IgD-negative memory B cell (primary cell): ENCODE measurements around the gene PSMD14. TPM values are rescaled to one million over a fixed set of nuclear protein-coding genes. Genes with fewer than 3 reads are reported as not detected.
"Not testable (repeated sequence)": the region's sequence is repeated elsewhere in the genome, so short reads cannot be mapped to it uniquely, and the experiment has no call there.

Experiments
- H3K27ac Mint-ChIP-seq, 3 donors: one replicate each; pipeline ENCODE4 v1.8.0; 2020 to 2022; ENCODE audit warnings: mild to moderate bottlenecking in 3 of 3, mixed read lengths in 3 of 3, moderate library complexity in 1 of 3
- H3K27me3 Mint-ChIP-seq: one replicate; pipeline ENCODE4 v1.8.0; 2021; ENCODE audit warnings: mixed read lengths
- H3K36me3 Mint-ChIP-seq: one replicate; pipeline ENCODE4 v1.8.0; 2020; ENCODE audit warnings: mild to moderate bottlenecking, mixed read lengths
- H3K4me1 Mint-ChIP-seq, 3 donors: one replicate each; pipeline ENCODE4 v1.8.0; 2020 to 2022; ENCODE audit warnings: mixed read lengths in 3 of 3, mild to moderate bottlenecking in 1 of 3
- H3K4me3 Mint-ChIP-seq, 4 donors: one replicate each; pipeline ENCODE4 v1.8.0; 2020 to 2022; ENCODE audit warnings: mild to moderate bottlenecking in 4 of 4, mixed read lengths in 4 of 4, moderate library complexity in 3 of 4
- H3K9me3 Mint-ChIP-seq, 3 donors: one replicate each; pipeline ENCODE4 v1.8.0; 2020 to 2021; ENCODE audit warnings: mixed read lengths in 3 of 3, mild to moderate bottlenecking in 1 of 3
- polyA plus RNA-seq: library from polyadenylated mRNA; unstranded; fragments of 300-500 nt; fragmentation: Illumina TruSeq; gene quantifications from one replicate; pipeline ENCODE4 v1.2.3, GENCODE V29; 2021

PSMD14 gene
- polyA plus RNA-seq, 1 donor from 2014 or later = 41.1 TPM

- Mint-ChIP-seq H3K4me1 (peaks cover 10 to 24% (median 21%) of the 10 kb centered on the region in 3 donors), H3K27ac (no peak overlapping the region), H3K9me3 (no peaks in the 10 kb centered on the region), H3K36me3 (peaks cover 7% of the 10 kb centered on the region), H3K27me3 (no peaks in the 10 kb centered on the region), H3K4me3 (no peak overlapping the region)
These were observed 7.2 kb downstream of the PSMD14 start for GRCh38 chr2:161315380-161315779.

DNA sequence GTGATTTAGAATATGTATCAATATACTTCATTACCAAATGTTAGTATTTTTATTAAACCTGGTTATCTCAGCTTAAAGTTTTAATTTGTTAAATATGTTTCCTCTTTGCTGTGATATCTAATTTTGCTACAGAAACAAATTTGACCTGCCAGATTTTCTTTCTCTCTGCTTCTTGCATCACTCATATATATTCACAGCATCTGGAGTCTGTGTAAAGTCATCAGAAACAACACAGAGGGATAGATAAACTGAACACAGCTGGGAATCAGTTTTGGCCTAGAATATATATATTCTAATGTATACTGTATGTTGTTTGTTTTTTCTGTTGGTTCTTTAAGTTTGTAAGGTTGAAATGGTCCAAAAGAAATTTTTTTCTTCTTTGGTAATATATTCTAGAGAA, 8.5 kb downstream of the PSMD14 start:
- no peaks in the 10 kb centered on the region for H3K9me3 Mint-ChIP-seq
- peaks cover 7% of the 10 kb centered on the region for H3K36me3 Mint-ChIP-seq
- no peaks in the 10 kb centered on the region for H3K27me3 Mint-ChIP-seq
- H3K27ac Mint-ChIP-seq = no peak overlapping the region
- H3K4me1 Mint-ChIP-seq = peaks cover 10 to 21% (median 20%) of the 10 kb centered on the region in 3 donors
- H3K4me3 Mint-ChIP-seq = no peak overlapping the region

DNA sequence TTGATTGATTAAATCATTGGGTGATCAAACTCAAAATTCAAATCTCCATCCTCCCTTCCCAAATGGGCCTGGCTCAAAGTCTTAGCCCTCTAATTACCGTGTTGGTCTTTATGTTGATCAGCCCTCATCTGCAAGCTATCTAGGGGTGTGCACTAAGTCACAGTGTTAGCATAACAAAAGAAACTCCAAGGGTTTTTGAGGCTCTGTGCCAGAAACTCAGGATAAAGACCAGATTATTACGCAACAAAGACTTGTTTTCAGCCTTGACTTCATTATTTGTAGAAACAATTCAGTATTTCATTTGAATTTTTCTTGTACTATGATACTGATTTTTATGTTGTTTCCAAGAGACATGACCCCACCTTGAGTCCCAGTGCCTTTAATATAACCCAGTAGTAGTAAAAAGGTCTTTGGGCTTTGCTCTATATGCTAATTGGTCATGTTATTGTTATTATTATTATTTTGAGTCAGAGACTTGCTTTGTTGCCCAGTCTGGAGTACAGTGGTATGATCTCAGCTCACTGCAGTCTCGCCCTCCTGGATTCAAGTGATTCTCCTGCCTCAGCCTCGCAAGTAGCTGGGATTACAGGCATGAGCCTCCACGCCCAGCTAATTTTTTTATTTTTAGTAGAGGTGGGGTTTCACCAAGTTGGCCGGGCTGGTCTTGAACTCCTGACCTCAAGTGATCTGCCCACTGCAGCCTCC, 13.9 kb downstream of the PSMD14 start:
- Mint-ChIP-seq H3K4me1 (peaks cover 1 to 8% (median 3%) of the 10 kb centered on the region in 3 donors), H3K9me3 (no peaks in the 10 kb centered on the region), H3K27me3 (no peaks in the 10 kb centered on the region), H3K4me3 (no peak overlapping the region), H3K27ac (no peak overlapping the region), H3K36me3 (peaks cover 8% of the 10 kb centered on the region)

DNA sequence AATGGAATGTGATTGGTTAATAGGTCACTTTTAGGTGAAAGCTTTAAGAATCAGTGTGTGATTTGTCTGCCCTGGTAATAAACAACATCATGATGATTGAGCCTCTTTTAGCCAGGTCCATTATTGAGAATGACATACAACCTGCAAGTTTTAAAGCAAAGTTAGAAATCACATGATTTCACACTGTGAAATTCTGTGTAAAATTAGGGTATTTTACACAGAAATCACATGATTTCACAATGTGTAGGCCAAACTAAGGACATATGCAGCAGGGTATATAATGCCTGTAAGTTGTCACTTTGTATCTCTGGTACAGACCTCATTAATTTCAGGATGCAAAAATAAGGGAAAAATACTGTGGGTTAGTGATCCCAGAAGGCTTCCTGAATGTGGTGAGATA, 16.7 kb downstream of the PSMD14 start:
- Mint-ChIP-seq H3K27me3 (no peaks in the 10 kb centered on the region), H3K4me3 (no peak overlapping the region), H3K4me1 (peaks cover 1 to 4% (median 4%) of the 10 kb centered on the region in 3 donors), H3K36me3 (peaks cover 7% of the 10 kb centered on the region), H3K9me3 (no peaks in the 10 kb centered on the region), H3K27ac (no peak overlapping the region)

GRCh38 chr2:161327582-161327981, 19.4 kb downstream of the PSMD14 start:
- Mint-ChIP-seq H3K36me3 (peaks cover 5% of the 10 kb centered on the region), H3K27me3 (no peaks in the 10 kb centered on the region), H3K4me3 (no peak overlapping the region), H3K4me1 (peaks cover 0 to 4% (median 4%) of the 10 kb centered on the region in 3 donors), H3K27ac (no peak overlapping the region), H3K9me3 (no peaks in the 10 kb centered on the region)

DNA sequence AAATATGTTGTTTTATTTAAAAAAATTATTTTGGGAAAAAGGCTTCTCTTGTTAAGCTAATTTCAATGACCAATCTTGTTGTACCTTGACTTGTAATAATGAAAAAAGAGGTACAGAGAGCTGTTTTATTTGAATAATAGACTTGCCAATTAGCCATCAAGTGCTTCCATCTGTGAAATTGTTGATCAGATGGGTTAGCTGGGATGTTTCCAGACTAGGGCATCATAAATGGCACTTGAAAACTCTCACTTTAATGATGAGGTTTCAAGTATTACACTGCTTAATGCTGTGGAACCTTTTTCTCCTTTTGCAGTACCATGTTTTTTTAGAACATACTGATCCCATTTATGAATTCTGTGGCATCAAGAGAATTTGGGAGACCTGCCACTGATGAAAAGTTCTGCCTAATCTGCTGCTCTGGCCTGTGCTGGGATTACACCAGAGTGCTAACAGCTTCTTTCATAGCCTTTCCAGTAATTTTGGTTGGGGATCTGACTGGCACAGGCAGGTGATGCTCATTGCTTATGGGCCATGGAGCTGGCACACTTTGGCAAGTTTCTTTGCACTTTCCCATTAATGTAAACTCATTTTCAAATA, 24.2 kb downstream of the PSMD14 start:
- H3K27ac Mint-ChIP-seq = peak overlapping the region in 1 of 3 donors; percentile 67
- H3K9me3 Mint-ChIP-seq = no peaks in the 10 kb centered on the region
- no peaks in the 10 kb centered on the region for H3K27me3 Mint-ChIP-seq
- H3K4me3 Mint-ChIP-seq = no peak overlapping the region
- peaks cover 8% of the 10 kb centered on the region for H3K36me3 Mint-ChIP-seq
- peaks cover 0 to 3% (median 2%) of the 10 kb centered on the region in 3 donors for H3K4me1 Mint-ChIP-seq

GRCh38 chr2:161335626-161336025, 27.4 kb downstream of the PSMD14 start:
- no peak overlapping the region for H3K27ac Mint-ChIP-seq
- H3K4me3 Mint-ChIP-seq = no peak overlapping the region
- peaks cover 6 to 8% (median 7%) of the 10 kb centered on the region in 3 donors for H3K4me1 Mint-ChIP-seq
- H3K36me3 Mint-ChIP-seq = peaks cover 8% of the 10 kb centered on the region
- H3K9me3 Mint-ChIP-seq = peaks cover 0 to 5% (median 0%) of the 10 kb centered on the region in 3 donors
- H3K27me3 Mint-ChIP-seq = no peaks in the 10 kb centered on the region

DNA sequence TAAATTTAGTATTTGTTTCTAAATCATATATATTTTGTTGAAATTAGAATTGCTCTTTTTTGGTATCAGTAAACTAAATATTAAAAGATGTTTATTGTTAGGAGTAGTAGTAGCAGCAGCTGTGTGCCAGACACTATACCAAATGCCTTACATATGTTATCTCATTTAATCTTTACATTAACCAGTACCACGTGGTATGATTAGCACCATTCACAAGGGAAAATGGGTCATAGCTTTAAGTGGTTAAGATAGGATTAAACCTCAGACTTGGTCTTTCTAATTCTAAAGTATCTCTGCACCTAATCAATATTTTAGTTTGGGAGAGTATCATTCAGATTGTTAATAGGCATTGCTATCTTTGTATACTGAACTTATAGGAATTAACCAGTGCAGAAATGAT, 29.0 kb downstream of the PSMD14 start:
- Mint-ChIP-seq H3K36me3 (peaks cover 13% of the 10 kb centered on the region), H3K27ac (no peak overlapping the region), H3K4me3 (no peak overlapping the region), H3K4me1 (peaks cover 7 to 11% (median 7%) of the 10 kb centered on the region in 3 donors), H3K9me3 (peaks cover 0 to 5% (median 0%) of the 10 kb centered on the region in 3 donors), H3K27me3 (no peaks in the 10 kb centered on the region)

- Mint-ChIP-seq H3K9me3 (peaks cover 0 to 12% (median 6%) of the 10 kb centered on the region in 3 donors), H3K4me1 (peaks cover 8 to 12% (median 9%) of the 10 kb centered on the region in 3 donors), H3K36me3 (peaks cover 17% of the 10 kb centered on the region)
- H3K27ac Mint-ChIP-seq, H3K27me3 Mint-ChIP-seq, H3K4me3 Mint-ChIP-seq: not testable (repeated sequence)
These were observed 31.3 kb downstream of the PSMD14 start for GRCh38 chr2:161339532-161339931.

GRCh38 chr2:161340930-161341413, 32.7 kb downstream of the PSMD14 start:
- H3K27me3 Mint-ChIP-seq, H3K27ac Mint-ChIP-seq, H3K4me3 Mint-ChIP-seq: not testable (repeated sequence)
- Mint-ChIP-seq H3K4me1 (peaks cover 12 to 15% (median 12%) of the 10 kb centered on the region in 3 donors), H3K9me3 (peaks cover 0 to 12% (median 6%) of the 10 kb centered on the region in 3 donors), H3K36me3 (peaks cover 17% of the 10 kb centered on the region)

GRCh38 chr2:161343235-161343634, 35.0 kb downstream of the PSMD14 start:
- peaks cover 21% of the 10 kb centered on the region for H3K36me3 Mint-ChIP-seq

GRCh38 chr2:161344692-161345091, 36.5 kb downstream of the PSMD14 start:
- Mint-ChIP-seq H3K4me1 (peaks cover 10 to 15% (median 12%) of the 10 kb centered on the region in 3 donors), H3K27ac (no peak overlapping the region), H3K9me3 (peaks cover 0 to 7% (median 6%) of the 10 kb centered on the region in 3 donors), H3K36me3 (peaks cover 24% of the 10 kb centered on the region), H3K27me3 (no peaks in the 10 kb centered on the region), H3K4me3 (no peak overlapping the region)

More at GRCh38 chr2:161343235-161343634, 35.0 kb downstream of the PSMD14 start:
- no peaks in the 10 kb centered on the region for H3K27me3 Mint-ChIP-seq
- H3K4me3 Mint-ChIP-seq = no peak overlapping the region
- no peak overlapping the region for H3K27ac Mint-ChIP-seq
- H3K9me3 Mint-ChIP-seq = peaks cover 0 to 12% (median 6%) of the 10 kb centered on the region in 3 donors
- H3K4me1 Mint-ChIP-seq = peaks cover 12 to 17% (median 14%) of the 10 kb centered on the region in 3 donors

DNA sequence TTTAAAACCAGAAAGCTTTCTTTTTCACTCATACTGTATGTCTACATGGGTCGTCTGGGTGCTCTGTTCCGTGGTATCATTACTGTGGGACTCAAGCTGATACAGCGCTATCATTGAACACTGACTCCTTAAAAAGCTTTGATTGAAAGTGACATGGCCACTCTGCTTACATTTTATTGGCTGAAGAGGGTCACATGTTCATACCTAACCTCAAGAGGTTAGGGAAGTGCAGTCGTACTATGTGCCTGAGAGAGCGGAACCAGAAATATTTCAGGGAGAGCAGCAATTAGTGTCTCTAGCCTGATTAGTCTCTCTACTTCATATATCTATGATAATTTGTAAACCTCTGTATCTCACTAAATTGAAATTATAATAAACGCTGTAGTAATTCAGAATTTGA, 43.5 kb downstream of the PSMD14 start:
- Mint-ChIP-seq H3K4me3 (no peak overlapping the region), H3K4me1 (peaks cover 19 to 22% (median 20%) of the 10 kb centered on the region in 3 donors), H3K9me3 (no peaks in the 10 kb centered on the region), H3K27ac (no peak overlapping the region), H3K36me3 (peaks cover 15% of the 10 kb centered on the region), H3K27me3 (no peaks in the 10 kb centered on the region)

- H3K4me1 Mint-ChIP-seq = peaks cover 18 to 22% (median 19%) of the 10 kb centered on the region in 3 donors
- no peaks in the 10 kb centered on the region for H3K27me3 Mint-ChIP-seq
- no peaks in the 10 kb centered on the region for H3K9me3 Mint-ChIP-seq
- peaks cover 11% of the 10 kb centered on the region for H3K36me3 Mint-ChIP-seq
- peak overlapping the region in 1 of 4 donors; percentile 56 for H3K4me3 Mint-ChIP-seq
- H3K27ac Mint-ChIP-seq = peak overlapping the region in 1 of 3 donors; percentile 82
These were observed 44.5 kb downstream of the PSMD14 start for GRCh38 chr2:161352719-161353118.

DNA sequence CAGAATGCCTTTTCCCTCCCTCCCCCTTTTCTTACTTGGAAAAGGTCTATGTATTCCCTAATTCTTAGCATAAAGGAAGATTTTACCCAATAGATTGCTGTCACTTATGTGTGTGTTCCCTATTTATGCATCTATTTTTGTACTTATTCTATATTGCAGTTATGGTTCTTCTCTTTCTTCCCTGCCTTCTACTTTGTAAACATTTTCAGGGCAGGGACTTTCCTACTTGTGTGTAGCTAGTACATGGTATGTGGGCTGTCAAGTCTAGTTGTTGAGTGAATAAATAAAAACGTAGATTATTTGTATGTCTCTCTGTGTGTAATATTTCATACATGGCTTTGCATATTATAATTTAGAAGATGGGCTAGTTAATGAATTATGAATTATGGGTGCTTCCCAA, 45.3 kb downstream of the PSMD14 start:
- H3K4me3 Mint-ChIP-seq = no peak overlapping the region
- H3K9me3 Mint-ChIP-seq = no peaks in the 10 kb centered on the region
- peaks cover 19 to 22% (median 19%) of the 10 kb centered on the region in 3 donors for H3K4me1 Mint-ChIP-seq
- H3K36me3 Mint-ChIP-seq = peaks cover 13% of the 10 kb centered on the region
- H3K27me3 Mint-ChIP-seq = no peaks in the 10 kb centered on the region
- peak overlapping the region in 1 of 3 donors; percentile 84 for H3K27ac Mint-ChIP-seq
